Measurements from ENCODE around the gene TIMM21.

Gene TIMM21

DNA sequence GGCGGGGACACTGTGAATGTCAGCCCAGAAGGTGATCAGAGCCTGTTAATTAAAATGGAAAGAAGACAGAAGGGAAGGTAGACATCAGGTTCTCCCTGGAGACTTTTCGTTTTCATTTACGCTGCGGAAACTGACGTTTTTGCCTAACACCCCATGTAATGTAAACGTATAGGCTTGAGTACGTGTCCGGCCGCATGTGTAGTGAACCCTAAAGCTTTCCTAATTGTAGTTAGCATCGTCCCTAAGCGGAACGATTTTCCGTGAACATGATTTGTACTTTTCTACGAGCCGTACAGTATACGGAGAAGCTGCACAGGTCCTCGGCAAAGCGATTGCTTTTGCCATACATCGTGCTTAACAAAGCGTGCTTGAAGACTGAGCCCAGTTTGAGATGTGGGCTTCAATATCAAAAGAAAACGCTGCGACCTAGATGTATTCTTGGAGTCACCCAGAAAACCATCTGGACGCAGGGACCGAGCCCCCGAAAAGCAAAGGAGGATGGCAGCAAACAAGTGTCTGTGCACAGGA is 284 bp downstream of the TIMM21 start:
- no peak for FAIRE-seq

DNA sequence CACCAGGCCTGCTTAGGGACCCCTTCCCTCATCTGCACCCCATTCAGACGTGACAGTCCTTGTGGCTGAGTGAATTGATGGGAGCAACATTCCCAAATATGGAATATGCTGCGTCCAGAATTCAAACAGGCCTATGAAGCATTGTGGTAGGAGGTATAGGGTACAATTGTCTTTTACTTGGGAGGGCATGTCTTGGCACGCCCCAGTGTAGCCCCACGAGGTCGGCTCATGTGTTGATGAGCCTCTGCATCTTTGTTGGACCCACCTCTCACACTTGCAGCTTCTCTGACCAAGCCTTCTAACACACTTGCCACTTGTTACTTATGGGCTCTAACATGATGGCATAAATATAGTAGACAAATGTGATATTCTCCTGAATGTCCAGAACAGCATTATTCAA is 1.6 kb downstream of the TIMM21 start:
- no peak for FAIRE-seq

DNA sequence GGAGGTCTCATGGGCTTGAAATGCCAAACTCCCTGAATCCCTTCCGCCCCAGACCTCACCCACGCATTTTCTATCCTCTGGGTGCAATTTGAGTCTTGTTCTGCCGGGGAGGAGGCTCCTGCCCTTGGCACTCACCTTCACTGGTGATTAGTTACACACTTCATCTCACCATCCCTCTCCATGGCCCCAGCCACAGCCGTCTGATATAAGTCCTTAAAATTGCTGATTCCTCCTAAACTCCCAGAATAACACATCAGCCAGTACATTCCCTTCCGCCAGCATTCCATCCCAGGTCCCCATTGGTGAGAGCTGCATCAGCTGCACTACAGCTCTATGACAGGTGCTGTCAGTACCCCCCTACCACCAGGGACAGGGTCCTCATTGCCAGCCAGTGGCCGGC is 3.9 kb downstream of the TIMM21 start:
- FAIRE-seq = no peak

DNA sequence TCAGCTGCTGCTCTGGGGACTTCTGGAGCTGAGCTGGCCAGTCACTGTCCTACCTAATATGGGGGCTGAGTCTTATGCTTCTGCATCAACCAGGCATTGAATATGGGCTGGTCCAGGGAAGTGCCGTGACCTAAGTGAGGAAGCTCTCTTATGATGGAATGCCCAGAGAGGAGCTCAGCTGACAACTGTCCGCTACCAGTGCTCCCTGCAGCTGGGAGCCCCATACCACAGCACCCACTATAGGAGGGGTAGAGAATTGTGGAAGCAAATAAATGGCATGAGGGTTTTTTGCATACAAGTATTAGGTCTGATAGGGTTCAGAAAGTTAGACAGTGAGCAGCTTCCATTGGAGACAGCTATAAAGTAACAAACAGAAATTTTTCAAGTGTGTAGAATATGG is 4.5 kb downstream of the TIMM21 start:
- FAIRE-seq = no peak

DNA sequence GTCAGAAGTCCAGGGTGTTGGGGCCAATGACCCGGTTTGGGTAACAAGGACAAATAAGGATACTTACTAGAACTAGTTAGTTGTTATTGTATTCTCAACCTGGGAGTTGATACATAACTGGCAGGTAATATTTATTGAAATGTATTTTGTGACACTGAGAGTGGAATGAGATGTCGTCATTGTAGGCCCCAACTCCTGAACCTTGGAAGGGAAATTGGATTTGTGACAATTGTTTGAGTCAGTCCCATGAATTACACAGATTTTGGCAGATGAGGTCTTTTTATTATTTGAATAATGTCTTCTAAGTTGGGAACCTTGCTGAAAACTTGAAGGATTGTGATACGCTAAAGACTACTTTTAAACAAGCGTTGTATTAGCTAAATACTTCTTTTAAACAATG is 5.1 kb downstream of the TIMM21 start:
- FAIRE-seq = no peak

DNA sequence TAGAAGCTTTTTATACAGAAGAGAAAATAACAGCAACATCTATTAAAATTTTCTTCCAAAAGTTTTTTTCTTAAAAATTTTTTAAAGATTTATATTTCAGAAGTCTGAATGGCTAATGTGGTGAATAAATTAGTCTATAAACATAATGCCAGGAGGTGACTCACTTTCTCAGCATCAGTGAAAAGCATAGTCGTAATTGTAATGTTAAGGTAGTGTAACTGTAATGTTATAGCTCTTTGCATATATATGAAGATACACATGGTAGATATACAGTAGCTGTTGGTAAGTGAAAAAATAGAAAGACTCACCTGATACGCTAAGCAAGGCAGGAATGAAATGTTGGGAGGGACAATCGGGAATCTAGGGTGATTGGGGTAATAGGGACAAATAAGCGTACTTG is 5.5 kb downstream of the TIMM21 start:
- no peak for FAIRE-seq

DNA sequence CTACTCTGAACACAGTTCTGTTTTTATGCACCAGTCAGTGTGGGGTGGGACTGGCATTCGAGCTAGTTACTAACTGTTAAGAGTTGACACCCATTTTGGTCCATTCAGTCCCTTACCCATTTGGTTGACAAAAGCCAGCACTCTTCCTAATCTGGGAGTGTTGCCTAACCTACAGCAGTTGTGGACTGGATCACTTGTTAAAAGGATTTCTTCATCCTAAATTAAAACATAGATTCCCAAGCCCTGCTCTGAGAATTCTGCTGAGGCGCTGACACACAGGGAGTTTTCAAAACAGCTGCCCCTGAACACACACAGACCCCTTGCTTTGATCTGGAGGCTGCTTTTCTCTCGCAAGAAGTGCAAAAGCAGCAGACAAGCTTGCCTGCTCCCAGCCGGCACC is 6.4 kb downstream of the TIMM21 start:
- FAIRE-seq = no peak

DNA sequence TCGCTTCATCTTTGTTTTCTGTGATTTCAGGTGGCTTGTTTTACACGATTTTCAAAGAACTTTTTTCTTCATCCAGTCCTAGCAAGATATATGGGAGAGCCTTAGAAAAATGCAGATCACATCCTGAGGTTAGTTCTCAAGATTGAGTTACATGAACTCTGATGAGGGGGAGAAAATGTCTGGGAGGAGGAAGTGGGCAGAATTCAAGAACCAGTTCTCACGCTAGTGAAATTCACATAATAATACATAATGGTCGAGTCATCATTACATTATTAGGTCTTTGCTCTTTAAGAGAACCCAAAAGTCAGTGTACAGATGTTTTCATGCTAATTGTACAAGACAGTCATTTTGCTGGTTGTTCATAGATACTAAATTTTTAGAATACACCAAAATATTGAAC is 7.0 kb downstream of the TIMM21 start:
- FAIRE-seq = no peak

DNA sequence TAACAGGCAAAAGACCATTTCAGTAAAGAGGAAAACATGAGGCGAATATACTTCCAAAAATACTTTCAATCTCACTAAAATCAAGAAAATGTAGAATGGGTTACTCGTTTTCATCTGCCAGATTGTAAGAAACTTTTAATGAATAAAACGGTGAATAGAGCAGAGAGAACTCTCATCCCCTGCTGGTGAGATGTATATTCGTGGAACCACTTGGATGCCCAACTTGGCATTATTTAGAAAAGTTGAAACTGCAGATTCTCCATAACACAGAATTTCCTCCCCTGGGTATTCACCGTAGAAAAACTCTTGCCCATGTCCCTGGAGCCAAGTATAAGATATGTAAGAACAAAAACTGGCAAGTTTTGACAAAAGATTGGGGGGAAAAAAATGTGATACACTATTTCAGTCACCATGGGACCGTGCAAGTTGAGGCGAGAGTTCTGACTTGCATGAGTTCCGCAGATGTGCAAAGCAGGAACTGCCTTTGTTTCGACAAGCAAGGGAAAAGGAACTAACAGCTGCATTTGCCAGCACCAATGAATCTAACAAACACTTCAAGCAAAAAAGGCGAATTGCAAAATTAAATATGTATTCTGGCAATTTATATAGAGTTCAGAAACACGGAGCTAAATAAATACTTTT is 14.8 kb downstream of the TIMM21 start:
- no peak for FAIRE-seq

DNA sequence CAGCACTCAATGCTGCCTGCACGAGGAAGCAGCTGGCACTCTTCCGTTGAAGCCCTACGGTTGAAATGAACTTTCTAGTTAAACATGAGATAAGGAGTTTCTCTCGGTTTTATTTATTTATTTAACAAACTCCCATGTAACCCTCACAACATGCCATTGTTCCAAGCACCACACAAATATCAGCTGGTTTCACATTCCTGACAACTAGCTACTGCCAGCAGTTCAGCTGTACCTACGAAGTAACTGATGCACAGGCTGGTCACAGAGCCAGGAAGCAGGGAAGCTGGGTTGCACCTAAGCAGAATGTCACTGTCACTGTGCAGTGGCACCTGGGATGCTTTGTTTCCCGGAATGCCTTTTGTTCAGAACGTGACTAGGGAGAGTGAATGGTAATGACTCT is 18.1 kb downstream of the TIMM21 start:
- FAIRE-seq = no peak

DNA sequence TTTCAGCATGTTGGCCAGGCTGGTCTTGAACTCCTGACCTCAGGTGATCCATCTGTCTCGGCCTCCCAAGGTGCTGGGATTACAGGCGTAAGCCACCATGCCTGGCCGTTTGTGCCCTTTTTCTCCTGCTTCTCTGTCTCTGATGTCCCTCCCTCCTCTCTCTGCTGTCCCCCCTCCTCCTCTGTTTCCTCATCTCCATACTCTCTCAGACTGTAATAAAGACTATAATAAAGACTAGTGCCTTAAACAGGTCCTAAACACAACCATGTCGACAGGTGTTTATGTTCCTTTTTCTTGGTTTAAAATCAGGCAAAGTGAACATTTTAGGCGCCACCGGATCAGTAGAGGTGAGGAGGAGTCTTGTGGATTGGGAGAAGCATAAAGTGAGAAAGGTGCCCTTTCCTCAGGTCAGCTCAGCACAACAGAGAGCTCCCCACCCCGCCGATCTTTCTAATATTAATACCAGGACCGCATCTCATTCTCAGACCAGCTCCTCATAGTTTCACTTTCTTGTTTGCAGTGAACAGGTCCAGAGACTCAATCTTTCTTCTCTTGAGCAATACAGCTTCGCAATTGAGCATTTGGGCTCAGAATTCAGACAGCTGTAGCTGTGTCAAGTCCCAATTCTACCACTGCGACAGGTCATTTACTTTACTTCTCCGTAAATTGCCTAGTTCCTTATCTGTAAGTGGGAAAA is 23.7 kb downstream of the TIMM21 start:
- FAIRE-seq = no peak

DNA sequence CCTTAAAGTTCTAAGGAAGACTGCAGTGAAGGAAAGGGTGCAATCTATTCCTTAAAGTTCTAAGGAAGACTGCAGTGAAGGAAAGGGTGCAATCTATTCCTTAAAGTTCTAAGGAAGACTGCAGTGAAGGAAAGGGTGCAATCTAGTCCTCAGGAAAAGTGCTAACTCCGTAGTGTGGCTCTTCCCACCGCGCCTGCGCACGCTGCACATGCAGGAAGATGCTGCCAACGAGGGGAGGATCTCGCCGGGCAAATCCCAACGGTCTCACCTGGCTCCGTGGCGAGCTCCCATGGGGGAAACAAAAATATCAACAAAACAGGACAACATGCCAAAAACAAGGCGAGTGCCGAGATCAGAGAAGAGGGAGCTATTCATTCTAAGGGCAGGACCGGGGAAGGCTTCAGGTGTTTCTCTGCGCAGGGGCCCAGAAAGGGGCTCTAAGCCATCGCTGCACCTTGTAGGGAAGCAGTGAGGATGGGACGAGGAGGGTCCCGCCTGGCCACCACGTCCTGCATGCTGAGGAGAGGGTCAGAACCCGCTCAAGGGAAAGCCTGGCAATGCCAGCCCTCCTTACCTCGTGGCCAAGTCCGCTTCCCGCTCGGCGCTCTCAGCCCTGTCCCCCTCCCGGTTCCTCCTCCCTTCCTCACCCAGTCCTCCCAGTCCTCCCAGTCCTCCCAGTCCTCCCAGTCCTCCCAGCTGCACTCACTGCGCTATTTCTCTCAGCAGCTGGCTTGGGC is 24.5 kb downstream of the TIMM21 start:
- no peak for FAIRE-seq

DNA sequence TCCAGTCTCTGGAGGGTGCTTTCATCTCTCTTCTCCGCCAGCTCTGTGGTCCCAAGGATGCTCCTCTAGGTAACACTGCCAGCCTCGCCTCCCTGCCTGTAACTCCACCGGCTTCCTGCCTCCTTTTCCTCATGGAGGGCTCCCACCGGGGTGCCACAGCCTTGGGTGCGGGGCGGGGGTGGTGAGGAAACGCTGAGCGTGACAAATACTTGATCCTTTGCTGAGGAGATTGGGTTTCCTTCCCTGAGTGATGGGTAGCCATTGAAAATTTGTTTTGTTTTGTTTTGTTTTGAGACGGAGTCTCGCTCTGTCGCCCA is 25.1 kb downstream of the TIMM21 start:
- no peak for FAIRE-seq

DNA sequence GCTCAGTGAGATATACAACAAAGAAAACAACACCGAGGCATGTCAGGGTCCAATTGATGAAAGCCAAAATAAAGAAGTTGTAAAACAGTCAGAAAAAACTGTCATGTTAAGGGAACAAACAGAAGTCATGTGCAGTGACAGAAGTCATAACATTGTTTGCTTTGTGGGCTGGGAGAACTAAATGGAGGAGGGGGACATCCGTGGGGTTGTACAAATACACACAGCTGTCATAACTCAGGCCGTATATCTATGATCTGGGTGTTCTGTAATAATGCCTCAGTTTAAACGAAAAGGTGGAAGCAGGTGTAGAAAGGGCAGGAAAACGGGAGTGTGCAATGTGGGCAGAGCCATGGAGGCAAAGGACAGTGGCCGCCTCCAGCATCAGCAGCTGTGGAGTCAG is 27.3 kb downstream of the TIMM21 start:
- FAIRE-seq = no peak

DNA sequence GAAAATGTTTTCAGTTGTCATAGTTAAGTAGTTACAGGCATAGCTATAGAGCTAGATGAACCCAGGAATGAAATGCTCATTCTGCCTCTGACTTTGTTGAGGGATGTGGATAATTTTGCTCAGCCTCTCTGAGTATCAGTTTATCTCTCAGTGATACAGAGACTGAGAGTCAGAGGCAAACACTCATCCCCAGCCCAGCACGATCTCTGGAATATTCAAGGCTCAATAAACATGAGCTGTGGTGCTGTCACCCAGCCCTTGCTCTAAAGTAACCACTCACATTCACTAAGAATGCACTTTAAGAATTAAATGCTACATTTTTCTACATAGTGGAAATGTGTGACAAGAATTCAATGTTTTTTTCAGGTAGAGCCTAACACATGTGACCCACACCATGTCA is 30.6 kb downstream of the TIMM21 start:
- FAIRE-seq = no peak

DNA sequence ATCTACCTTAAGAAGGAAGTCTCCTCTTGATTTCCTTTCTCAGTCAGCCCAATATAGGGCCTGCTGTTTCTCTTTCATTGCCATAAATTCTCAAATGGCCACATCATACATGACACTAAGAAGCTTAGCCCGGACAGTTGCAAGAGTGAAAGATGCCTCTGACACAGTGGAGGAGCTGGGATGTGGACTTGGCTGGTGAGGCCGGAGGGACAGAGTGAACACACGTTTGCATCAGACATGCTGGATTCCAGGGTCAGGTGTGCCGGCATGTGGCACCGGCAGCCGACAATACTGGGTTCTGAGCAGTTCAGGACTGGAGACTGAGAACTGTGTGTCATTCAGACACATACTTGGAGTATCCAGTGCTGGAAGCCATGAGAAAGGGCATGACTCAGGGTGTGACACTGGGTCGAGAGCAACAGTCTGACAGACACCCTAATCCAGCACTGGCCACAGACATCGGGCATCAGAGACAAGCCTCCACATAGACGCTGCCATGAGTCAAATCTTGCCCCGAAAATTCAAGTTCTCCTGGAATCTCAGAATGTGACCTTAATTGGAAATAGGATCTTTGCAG is 31.4 kb downstream of the TIMM21 start:
- FAIRE-seq = no peak

DNA sequence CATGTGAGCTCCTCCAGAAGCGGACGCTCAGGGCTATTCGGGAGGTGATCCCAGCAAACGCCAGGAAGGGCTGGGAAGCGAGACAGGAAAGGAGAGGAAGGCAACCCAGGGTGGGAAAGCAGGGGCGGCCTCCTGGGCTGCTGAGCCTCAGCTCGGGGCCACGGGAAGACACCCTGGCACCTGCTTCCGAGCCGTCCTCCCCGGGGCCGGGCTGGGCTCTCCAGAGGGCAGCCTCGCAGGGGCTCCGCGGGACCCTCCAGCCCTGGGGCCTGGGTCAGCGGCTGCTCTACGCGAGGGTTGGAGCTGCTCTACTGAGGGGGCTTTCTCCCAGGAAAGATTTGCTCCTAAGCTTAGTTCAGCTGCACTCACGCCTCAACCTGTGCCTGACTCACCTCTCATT is 34.0 kb downstream of the TIMM21 start:
- no peak for FAIRE-seq

DNA sequence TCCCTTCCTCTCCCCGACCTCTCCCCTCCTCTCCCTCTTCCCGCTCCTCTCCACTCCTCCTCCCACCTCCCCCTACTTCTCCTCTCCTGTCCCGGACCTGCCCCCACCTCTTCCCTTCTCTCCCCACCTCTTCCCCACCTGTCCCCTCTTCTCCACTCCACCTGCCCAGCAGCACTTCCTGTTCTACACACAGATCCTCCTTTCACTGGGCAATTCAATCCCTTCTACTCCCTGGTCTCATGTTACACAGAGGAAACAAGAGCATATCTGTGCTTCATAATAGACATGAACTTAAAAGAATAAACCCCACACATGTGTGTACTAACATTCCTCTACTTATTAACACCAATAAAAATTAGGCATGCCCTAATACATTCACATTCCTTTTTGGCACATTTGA is 34.8 kb downstream of the TIMM21 start:
- FAIRE-seq = no peak

DNA sequence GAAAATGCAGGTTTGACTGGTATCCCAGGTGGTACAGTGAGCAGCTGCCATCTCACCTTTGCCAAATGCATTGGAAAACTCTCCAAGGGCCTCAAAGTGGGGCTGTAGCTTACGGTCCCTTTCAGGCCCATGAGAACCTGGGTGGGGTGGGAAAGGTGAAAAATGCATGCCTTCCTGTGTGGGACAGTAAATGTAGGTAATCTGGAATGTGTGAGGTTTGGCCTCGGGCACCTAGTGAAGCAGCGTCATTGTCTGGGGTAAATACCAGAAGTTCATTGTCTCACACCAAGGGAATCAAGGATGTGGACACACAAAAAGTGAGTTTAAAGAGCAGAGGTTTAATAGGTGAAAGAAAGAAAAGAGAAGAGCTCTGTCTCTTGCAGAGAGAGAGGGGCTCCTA is 36.6 kb downstream of the TIMM21 start:
- FAIRE-seq = no peak

DNA sequence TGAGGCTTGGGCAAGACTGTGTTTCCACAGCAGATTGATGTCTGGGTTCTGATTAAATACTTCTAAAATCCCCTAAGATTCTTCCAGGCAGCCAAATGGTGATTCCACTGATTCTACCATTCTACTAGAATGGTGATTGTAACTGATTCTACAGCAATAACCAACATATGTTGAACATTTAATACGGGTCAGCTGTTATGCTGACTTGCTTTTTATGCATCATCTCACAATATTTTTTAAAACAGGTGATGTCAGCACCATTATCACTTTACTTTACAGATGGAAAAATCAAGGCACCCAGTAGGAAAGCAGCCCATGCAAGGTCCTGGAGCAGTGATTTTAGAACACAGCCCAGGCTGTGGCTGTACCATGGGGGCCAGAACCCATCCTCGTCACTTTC is 37.5 kb downstream of the TIMM21 start:
- no peak for FAIRE-seq

DNA sequence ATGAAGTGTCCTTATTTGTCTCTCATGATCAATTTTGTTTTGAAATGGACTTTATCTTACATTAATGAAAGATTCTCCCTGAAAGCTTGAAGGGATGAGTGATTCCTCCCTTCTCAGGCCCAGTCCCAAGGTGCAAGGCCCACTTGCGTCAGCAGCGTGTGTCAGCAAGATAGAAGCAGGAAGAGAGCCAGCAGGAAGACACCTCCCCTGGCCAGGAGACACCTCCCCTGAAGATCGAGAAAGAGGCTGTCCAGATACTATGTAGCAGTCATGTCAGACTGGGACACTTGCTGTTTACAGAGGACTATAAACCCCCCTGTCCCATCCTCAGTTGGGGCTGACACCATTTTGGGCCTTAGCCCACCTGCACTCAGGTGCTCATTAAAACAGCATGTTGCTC is 38.3 kb downstream of the TIMM21 start:
- no peak for FAIRE-seq

DNA sequence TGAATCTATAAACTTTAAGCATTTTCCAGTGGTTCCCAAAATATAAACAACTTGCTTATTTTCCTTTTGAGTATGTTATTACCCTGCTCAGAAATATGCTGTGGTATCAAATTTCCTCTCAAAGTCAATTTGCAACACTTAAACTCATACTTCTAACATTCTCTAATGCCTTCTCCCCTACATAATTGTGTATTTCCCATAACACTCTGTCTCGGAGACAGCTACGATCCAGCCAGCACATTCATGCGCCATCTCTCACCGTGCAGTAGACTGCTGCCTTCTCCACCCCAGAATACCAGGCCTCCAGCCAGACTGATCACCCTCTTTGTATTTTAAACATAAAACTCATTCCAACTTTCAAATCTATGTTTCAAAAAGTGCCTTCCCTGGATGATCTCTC is 41.8 kb downstream of the TIMM21 start:
- FAIRE-seq = no peak

DNA sequence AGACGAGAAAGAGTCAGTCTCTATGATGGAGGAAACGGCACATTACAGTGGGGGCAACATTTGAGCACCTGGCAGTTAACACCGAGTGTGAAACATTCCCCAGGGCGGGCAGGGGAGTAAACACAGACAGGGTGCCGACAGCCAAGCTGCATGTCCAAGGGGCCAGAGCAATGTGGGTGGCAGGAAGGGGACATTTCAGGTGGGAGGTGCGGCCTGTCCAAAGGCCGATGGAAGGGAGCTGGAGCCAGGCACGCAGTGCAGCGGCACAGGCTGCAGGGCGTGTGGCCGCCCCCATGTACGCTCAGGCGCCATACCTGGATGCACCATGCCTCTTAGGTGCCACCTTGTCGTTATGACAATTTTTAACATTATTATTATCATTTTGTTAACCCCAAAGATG is 43.3 kb downstream of the TIMM21 start:
- FAIRE-seq = no peak

DNA sequence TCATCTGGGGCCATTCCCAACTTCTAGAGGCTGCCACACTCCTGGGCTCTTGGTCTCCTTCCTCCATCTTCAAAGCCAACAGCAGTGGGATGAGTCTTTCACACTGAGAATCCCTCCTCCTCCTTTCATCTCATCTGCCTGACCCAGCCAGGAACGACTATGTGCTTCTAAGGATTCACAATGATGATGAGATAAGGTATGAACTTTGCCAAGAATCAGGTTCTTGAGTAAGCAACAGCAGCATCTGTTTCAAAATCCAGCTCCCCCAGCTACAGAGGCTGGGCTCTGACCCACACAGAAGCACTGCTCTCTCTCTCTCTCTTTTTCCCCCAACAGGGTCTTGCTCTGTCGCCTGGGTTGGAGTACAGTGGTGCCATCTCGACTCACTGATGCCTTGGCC is 46.4 kb downstream of the TIMM21 start:
- no peak for FAIRE-seq
